ENCODE data around the gene TXNDC8.

Gene TXNDC8

DNA sequence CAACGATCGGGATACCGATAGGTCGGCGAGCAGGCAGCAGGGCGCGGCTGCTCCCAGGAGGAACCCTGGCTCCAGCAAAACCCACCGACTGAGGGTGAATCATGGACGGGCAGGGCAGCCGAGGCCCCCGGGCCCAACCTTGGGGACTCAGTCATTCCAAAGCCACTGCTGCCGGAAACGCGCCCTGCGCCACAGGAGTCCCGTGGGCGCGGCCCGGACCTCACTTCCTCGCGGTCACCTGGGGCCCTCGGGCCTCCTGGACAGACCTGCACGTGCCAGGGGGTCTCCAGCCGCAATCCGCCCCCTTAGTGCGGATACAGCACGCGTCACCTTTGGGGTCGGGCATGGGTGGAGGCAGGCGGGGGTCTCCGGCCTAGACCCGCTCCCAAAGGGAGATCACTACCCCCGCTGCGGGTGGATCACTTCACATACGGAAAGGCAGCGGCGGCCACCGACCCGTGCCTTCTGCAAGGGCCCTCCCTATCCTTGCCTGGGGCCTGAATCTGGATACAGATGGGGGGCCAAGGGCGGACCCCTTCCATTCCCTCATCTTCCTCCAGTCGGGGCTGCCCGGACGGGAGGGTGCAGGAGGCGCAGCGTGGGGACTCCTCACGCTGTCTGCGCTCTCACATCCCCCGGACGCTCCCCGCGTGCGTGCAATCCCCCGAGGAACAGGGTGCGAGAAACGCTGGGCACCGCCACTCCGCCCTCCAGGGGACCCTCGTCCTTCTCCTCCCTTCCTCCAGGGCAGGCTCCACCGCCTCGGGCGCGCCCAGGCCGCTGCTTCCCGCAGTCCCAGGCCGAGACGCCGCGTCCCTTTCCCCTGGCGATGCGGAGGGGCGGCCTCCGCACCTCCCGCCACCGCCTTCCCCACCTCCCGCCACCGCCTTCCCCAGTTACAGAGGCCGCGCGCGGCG lies 81.9 kb downstream of the TXNDC8 start:
- H3K4me2 ChIP-seq (ENCODE audit: low read length), result peak overlapping the region; percentile 87
- peak overlapping the region; percentile 17; the same call in 1 of the 2 replicates for H2AFZ ChIP-seq (ENCODE audit: low read depth, low read length)
- peak overlapping the region; percentile 99 for H3K9ac ChIP-seq (ENCODE audit: low read length)
- peak overlapping the region; percentile 96 for H3K4me3 ChIP-seq (ENCODE audit: low read length)
- H3K27ac ChIP-seq (ENCODE audit: low read length), result peak overlapping the region; percentile 97
- TF ChIP-seq, protein P1, sequence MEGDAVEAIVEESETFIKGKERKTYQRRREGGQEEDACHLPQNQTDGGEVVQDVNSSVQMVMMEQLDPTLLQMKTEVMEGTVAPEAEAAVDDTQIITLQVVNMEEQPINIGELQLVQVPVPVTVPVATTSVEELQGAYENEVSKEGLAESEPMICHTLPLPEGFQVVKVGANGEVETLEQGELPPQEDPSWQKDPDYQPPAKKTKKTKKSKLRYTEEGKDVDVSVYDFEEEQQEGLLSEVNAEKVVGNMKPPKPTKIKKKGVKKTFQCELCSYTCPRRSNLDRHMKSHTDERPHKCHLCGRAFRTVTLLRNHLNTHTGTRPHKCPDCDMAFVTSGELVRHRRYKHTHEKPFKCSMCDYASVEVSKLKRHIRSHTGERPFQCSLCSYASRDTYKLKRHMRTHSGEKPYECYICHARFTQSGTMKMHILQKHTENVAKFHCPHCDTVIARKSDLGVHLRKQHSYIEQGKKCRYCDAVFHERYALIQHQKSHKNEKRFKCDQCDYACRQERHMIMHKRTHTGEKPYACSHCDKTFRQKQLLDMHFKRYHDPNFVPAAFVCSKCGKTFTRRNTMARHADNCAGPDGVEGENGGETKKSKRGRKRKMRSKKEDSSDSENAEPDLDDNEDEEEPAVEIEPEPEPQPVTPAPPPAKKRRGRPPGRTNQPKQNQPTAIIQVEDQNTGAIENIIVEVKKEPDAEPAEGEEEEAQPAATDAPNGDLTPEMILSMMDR (IDR thresholded peaks at IDR 0.05; ENCODE audit: low read depth, low read length), result no peak
- no peak for TF ChIP-seq EZH2phosphoT487 (IDR thresholded peaks at IDR 0.05; ENCODE audit: low read depth)
- no peaks in the 10 kb centered on the region for H3K9me3 ChIP-seq (ENCODE audit: insufficient read depth, low read length)
- H4K20me1 ChIP-seq (ENCODE audit: insufficient read depth, low read length), result peaks cover 45% of the 10 kb centered on the region
- peaks cover 49% of the 10 kb centered on the region for H3K4me1 ChIP-seq (ENCODE audit: low read length)
- H3K79me2 ChIP-seq (ENCODE audit: low read length), result peaks cover 69% of the 10 kb centered on the region
- H3K27me3 ChIP-seq (ENCODE audit: low read depth, low read length), result no peaks in the 10 kb centered on the region
- peaks cover 19% of the 10 kb centered on the region for H3K36me3 ChIP-seq (replicated peaks; ENCODE audit: low read depth, low read length)

- Histone ChIP-seq H2AFZ (ENCODE audit: low read depth, low read length) (no peak overlapping the region), H3K4me2 (ENCODE audit: low read length) (peak overlapping the region; percentile 87), H4K20me1 (ENCODE audit: insufficient read depth, low read length) (peaks cover 52% of the 10 kb centered on the region), H3K27me3 (ENCODE audit: low read depth, low read length) (no peaks in the 10 kb centered on the region), H3K36me3 (replicated peaks; ENCODE audit: low read depth, low read length) (peaks cover 26% of the 10 kb centered on the region), H3K9me3 (ENCODE audit: insufficient read depth, low read length) (no peaks in the 10 kb centered on the region), H3K4me3 (ENCODE audit: low read length) (peak overlapping the region; percentile 96), H3K79me2 (ENCODE audit: low read length) (peaks cover 76% of the 10 kb centered on the region), H3K9ac (ENCODE audit: low read length) (peak overlapping the region; percentile 99), H3K4me1 (ENCODE audit: low read length) (peaks cover 46% of the 10 kb centered on the region), H3K27ac (ENCODE audit: low read length) (peak overlapping the region; percentile 97)
- TF ChIP-seq, protein P1 (IDR thresholded peaks at IDR 0.05; ENCODE audit: low read depth, low read length), result no peak
- TF ChIP-seq EZH2phosphoT487 (IDR thresholded peaks at IDR 0.05; ENCODE audit: low read depth), result no peak
Observed at GRCh38 chr9:110255034-110255462, 82.6 kb downstream of the TXNDC8 start.

DNA sequence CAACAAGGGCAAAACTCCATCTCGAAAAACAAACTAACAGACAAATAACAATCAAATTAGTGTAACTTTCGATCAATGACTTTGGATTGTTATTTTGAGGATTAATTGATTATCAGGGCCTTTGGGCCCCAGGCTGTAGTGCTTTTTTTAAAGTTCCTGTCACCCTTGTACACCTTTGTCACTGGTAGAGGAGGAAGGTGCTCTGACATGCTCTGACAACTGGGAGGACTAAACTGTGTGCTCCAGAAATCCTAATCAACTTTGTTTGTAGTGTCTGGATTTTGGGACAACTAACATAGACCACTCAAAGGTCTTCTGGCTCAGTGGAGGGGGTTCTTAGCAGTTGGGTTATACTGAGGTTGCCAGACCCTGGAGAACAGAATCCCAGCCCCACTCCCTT lies 83.2 kb downstream of the TXNDC8 start:
- H3K27ac ChIP-seq (ENCODE audit: low read length), result no peak overlapping the region; the same call in 1 of the 2 replicates
- peaks cover 41% of the 10 kb centered on the region for H3K4me1 ChIP-seq (ENCODE audit: low read length)
- H4K20me1 ChIP-seq (ENCODE audit: insufficient read depth, low read length), result peaks cover 57% of the 10 kb centered on the region
- peak overlapping the region; percentile 96 for H3K4me3 ChIP-seq (ENCODE audit: low read length)
- no peaks in the 10 kb centered on the region for H3K27me3 ChIP-seq (ENCODE audit: low read depth, low read length)
- peak overlapping the region; percentile 87 for H3K4me2 ChIP-seq (ENCODE audit: low read length)
- H3K79me2 ChIP-seq (ENCODE audit: low read length), result peaks cover 81% of the 10 kb centered on the region
- peak overlapping the region; percentile 99 for H3K9ac ChIP-seq (ENCODE audit: low read length)
- TF ChIP-seq, protein P1 (IDR thresholded peaks at IDR 0.05; ENCODE audit: low read depth, low read length), result no peak
- no peak for TF ChIP-seq EZH2phosphoT487 (IDR thresholded peaks at IDR 0.05; ENCODE audit: low read depth)
- H3K36me3 ChIP-seq (replicated peaks; ENCODE audit: low read depth, low read length), result peaks cover 31% of the 10 kb centered on the region
- H2AFZ ChIP-seq (ENCODE audit: low read depth, low read length), result no peak overlapping the region
- H3K9me3 ChIP-seq (ENCODE audit: insufficient read depth, low read length), result no peaks in the 10 kb centered on the region
